GM19238 (cell line): ENCODE results near the gene SARNP.
A peak's percentile ranks its signal among the peaks of the same experiment; 100 is the strongest.

ENCODE experiments used
- DNase-seq: peaks from one replicate; pipeline ENCODE4 v3.0.0; 2011; ENCODE audit warnings: low spot score; ENCODE audit not compliant: insufficient read length

The SARNP gene

DNA sequence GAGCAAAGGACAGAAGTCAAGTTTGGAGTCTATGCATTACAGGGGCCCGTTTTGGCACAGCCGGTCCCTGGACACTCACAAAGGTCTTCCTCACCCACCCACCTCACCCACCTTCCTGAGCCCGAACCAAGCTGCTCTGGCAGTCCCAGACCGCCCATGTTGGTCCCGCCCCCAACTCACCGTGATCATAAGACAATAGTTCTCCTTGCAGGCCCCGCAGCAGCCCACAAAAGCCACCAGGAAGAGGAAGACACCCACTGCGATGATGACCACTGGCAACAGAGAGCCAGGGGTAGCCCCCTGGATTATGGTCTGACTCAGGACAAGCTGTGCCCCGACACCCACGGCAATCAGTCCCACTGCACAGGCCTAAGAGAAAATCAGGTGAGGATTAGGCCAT, 90.6 kb downstream of the SARNP start:
- DNase-seq = no peak

DNA sequence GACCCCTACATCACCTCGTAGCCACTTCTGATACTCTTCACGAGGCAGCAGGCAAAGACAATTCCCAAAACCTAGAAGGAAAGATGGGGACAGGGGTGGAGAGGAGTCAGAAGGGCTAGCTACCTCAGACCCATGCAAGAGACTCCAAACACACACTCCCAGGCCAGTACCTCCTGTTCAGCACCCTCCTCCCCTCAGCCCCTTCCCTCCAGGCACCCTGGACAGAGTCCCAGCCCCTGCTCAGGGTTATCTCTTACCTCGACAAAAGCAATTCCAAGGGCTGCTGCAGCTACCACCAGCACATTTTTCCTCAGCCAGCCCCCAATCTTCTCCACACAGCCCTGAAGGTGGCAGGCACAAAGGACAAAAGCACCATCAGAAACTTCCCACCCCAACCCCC, 92.0 kb downstream of the SARNP start:
- no peak for DNase-seq

DNA sequence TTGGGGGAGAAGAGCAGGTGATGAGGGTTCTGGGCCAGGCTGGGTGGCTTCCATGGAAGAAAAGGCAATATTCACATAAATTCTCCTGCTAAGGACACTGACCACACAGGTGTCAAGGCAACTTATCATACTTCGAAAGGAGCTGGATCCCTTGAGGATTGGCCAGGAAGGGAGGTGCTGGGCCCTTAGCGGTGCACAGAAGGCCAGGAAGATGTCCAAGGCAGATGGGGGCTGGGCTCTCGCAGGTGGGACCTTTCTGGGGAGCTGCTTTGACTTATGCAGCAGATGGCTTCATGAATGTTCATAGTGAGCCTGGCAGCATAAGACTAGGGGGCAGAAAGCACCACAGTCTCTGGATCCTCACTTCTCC, 92.6 kb downstream of the SARNP start:
- no peak for DNase-seq

DNA sequence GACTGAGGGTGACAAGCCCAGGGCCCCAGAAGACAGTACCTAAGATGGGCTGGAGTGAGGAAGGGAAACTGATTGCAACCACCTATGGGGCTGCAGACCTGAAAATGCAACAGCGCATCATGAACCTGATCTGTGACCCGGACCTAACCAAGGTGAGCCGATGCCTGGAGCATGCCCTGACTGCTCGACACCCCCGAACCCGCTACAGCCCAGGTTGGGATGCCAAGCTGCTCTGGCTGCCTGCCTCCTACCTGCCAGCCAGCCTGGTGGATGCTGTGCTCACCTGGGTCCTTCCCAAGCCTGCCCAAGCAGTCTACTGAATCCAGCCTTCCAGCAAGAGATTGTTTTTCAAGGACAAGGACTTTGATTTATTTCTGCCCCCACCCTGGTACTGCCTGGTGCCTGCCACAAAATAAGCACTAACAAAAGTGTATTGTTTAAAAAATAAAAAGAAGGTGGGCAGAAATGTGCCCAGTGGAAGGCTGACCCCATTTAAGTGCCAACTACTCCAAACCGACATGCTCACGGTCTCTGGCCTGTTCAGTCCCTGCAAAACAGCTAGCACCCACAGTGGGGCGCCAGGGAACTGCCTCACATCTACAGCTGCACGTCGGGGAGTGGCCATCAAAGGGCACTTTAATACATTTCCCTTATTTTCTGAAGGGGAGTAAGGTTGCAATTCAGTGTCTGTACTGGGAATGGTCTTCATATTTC, 93.1 kb downstream of the SARNP start:
- no peak for DNase-seq

DNA sequence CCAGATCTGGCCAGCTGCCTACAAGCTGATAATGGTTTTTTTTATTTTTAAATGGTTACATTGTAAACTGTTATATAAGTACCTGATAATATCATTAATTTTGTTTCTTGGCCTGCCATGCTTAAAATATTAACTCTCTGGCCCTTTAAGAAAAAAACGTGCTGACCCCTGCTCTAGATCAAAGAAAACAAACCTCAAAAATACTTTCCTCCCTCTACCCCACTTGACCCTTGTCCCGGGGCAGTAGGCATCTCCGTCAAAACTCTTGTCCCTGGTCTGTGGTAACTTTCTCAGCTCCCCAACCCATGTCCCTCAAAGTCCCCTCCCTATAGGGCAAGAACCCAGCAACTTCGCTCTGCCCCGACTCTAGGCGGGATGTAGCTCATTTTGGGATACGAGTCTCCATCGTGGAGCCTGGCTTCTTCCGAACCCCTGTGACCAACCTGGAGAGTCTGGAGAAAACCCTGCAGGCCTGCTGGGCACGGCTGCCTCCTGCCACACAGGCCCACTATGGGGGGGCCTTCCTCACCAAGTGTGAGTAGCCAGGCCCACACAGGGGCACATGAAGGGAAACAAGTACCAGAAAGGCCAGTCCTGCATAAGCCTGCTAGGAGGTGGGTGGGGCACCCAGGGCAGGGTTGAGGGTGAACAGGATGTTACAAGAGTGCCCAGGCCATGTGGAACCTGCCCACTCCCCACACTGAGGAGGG, 93.9 kb downstream of the SARNP start:
- no peak for DNase-seq

DNA sequence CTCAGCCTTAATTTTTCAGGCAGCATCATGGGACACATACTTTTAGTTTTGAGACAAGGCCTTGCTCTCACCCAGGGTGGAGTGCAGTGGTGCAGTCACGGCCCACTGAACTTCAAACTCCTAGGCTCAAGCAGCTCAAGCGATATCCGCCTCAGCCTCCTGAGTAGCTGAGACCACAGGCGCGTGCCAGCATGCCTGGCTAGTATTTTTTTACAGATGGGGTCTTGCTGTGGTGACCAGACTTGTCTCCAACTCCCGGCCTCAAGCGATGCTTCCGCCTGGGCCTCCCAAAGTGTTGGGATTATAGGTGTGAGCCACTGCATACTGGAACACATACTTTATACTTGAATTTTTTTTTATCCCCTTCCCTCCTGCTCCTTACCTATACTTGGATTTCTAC, 94.6 kb downstream of the SARNP start:
- DNase-seq = no peak

DNA sequence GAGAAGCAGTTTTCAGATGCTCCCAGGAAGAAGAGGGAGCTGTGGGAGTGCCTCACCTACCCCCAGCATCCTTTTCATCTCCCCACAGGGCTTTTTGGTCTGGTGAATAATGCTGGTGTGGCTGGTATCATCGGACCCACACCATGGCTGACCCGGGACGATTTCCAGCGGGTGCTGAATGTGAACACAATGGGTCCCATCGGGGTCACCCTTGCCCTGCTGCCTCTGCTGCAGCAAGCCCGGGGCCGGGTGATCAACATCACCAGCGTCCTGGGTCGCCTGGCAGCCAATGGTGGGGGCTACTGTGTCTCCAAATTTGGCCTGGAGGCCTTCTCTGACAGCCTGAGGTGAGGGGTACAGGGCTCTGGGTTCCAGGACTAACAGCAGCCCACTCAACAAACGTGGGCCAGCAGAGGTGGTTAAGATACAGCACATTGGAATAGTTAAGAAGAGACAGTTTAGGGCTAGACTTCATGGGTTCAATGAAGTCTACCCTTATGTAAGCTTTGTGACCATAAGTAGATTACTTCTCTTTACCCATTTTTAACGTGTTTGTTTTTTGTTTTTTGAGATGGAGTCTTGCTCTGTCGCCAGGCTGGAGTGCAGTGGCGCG, 95.8 kb downstream of the SARNP start:
- DNase-seq = no peak

DNA sequence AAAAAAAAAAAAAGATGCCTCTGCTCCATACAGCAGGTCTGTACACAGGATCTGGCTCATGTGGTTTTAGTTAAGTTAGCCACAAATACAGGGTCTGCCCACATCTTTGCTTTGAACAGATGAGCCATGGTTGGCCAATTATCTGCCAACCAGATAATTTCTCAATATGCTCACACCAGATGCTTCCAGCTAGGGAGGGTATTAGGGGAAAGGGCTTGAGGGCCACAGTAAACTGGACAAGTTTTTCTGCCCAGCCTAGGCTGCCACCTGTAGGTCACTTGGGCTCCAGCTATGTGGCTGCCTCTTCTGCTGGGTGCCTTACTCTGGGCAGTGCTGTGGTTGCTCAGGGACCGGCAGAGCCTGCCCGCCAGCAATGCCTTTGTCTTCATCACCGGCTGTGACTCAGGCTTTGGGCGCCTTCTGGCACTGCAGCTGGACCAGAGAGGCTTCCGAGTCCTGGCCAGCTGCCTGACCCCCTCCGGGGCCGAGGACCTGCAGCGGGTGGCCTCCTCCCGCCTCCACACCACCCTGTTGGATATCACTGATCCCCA, 96.6 kb downstream of the SARNP start:
- DNase-seq = no peak

DNA sequence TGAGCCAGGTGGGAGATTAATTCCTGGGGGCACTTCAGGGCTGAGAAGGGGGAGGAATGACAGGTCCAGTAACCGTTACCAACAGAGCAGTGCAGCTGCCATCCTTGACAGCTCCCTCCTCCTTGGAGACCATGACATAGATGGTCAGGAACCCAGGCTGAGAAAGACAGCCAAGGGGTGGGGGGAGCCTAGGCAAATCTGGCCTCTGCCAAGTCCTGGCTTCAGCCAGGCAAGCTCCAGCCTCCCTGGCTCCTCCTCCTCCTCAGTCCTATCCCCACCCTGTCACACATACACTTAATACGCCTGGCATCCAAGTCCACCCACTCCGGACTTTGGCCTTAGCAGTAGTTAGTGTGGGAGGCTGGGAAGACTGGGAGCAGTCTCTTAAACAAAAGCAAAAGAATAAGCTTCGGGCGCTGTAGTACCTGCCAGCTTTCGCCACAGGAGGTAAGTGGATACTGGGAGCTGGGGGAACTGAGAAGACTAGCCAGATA, 97.4 kb downstream of the SARNP start, which contains the start of gene RDH5:
TSS of gene RDH5 (plus strand) at position 323 of the 494 bp plus-strand sequence. CDS start 792 bp downstream, outside the sequence.
- DNase-seq = no peak

DNA sequence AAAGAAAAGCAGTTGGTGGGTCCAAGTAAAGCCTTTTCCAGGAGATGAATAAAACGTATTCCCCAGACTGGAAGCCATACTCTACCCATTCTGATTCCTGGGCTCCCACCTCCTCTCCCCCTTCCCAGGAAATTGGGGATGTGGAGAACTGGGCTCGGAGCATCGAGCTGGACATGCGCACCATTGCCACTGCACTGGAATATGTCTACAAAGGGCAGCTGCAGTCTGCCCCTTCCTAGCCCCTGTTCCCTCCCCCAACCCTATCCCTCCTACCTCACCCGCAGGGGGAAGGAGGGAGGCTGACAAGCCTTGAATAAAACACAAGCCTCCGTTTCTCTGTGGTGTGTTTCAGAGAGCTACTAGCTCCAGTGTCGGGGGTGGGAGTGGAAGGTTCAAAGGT, 98.2 kb downstream of the SARNP start:
- DNase-seq = no peak

DNA sequence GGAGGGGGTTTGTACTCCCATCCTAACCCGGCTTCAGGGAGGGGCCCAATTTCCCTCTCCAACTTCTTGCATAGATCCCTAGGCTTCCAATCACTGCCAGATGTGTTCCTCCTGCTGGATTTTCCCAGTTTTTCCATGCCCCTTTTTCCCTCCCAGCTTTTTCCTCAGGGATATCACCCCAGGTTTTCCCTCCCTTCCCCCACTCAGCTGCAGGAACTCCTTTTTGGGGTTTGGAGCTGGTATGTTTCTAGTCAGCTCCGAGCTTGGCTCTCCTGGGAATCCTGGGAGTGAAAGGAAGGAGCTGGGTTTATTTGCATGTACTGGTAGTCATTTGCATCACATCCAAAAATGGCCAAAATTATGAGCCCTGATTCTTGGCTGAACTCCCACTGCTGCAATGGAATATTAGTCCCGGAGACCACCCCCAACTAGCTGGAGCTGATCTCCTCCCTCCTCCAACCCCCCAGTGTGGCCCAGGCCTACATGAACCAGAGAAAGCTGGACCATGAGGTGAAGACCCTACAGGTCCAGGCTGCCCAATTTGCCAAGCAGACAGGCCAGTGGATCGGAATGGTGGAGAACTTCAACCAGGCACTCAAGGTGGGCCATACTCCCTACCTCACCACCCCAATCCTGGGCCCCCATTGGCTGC, 98.8 kb downstream of the SARNP start:
- no peak for DNase-seq

DNA sequence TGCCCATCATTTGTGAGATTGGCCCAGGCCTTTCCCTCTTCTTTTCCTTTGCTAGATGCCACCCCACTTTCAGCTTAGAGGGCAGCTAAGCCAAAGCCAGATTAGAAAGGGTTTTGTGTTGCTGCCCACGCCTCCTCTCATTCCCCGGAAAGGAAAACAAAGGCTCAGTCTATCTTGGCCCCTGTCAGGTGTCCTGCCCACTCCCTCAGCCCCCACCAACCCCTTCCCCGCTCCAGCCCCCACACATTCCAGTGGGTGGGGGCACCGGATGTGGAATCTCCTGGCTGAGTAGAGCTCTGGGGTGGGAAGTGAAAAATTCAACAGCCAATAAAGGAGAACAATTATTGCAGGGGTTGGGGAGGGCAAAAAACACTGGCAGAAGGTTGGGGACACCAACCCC, 99.5 kb downstream of the SARNP start:
- DNase-seq = no peak

DNA sequence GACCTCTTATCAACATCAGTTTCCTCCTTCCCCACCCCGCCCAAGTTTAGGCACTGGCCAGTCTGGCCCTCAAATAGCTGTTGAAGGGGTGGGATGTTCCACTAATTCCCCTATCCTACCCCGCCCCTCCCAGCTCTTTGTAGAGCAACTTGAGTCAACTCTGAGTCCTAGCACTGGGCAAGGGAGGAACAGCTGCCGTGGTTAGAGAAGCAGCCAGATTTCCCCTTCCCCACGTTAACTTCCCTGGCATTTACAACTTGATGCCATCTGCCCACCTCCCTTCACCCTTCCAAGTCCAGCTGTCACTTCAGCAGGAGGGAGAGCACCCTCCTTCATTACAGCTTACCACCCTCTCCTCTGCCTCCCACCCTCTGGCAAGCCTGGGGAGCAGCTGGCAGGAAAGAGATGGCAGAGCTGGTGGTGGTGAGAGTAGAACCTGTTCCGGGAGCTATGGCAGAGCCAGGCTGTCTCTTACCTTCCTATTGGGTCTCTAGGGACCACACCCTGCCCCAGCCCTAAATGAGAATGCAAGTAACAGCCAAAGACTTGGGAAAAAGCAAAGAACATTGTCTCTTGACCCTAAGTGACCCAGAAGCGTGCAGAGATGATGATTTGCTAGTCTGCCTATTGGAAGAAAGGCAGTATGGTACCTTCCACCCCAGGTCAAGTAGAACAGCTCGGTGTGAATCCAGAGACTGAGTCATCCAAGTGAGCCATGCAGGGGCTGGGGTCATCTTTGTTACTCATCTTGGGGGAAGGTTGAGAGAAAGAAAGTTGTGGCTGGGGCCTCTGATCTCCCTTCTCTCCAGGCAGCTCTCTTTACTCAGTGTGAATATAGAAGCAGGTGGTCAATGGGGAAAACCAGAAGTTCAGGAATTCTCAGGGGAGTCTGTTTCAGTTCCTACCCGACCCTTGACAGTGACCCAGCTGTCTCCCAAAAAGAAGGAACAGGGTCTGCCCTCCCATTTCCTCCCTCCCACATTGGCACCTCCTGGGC, 100.2 kb downstream of the SARNP start:
- DNase-seq = no peak

DNA sequence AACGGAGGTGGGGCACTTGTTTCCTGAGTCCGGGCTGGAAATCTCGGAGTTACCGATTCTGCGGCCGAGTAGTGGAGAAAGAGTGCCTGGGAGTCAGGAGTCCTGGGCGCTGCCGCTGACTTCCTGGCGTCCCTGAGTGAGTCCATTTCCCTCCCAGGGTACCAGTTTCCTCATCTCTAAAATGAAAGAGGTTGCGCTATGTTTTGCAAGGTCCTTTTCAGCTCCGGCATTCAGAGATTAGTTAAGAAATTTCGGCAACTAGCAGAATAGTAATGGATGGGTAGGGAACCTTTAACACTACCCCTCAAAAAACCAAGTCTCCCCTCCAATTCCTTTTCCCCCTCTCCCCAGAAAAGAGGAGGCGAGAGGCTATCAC, 101.0 kb downstream of the SARNP start:
- DNase-seq = no peak

DNA sequence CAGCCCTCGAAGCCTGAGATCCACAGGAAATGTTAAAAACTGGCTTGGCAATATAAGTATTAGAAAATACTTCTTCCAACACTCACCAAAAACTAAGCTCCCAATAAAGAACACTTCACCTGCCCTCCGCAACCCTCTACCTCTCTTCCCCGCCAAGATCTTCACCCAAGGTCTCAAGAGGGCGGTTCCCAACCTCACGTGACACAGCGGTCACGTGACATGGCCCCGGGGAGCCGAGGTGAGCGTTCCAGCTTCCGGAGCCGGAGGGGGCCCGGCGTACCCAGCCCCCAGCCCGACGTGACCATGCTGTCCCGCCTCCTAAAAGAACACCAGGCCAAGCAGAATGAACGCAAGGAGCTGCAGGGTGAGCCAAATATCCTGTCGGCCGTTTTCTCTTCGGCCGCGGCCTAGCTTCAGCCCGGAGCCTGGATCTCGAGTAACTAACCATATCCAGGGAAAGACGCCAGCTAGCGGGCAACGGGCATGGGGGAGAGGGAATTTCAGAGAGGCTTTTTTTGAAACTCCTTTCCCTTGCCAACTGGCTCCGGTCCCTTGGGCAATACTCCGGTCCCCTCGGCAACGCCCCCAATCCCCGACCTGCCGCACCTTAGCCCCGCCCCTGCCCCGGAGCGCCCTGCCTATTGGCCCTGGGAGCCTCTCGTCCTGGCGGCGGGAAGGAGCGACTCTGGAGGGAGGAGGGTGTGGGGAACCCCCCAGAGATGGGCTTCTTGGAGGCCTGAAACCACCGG, 101.5 kb downstream of the SARNP start, which contains the start of gene BLOC1S1:
TSS of gene BLOC1S1 (plus strand) at position 214 of the 749 bp plus-strand sequence. CDS start at position 220, 6 bp downstream.
- peak; percentile 97 for DNase-seq

DNA sequence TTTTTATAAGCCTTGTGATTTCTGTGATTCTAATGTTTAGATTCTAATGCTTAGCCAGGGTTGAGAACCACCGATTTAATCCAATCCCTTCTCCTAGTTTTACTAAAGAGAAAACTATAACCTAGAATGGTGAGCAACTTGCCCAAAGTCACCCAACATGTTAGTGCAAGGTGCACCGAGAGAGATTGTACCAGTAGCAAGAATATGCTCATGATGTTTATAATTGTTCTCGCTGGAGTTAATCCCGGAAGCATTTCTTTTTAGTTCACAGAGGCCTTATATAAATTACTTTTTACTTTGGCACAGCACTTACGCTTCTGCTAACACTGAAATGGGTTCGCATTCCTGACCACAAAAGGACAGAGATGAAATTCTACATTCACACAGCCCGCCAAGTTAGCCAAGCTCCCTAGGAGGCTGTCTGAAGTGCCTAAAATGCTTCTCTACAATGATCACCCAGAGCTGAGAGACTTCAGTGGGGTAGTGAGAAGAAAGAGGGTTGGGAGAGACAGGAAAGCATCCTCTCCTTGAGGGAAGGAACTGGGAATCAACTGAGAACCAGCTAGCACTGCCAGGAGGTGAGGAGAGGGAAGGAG, 102.3 kb downstream of the SARNP start:
- no peak for DNase-seq

DNA sequence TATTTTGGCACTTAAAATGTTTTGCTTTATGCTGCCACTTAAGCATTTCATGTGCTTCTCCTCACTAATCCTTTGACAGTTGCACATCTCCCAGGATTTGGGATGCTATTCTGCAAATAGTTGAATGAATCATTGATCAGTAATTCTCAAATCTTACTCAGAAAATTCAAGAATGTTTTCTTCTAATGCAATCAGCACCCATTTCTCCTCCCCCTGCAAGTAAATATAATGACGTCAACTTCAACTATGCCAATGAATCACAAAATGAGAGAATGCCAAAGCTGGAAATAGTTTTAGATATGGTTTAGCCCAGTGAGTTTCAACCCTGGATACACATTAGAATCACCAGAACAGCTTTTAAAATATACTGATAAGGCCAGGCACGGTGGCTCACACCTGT, 103.8 kb downstream of the SARNP start:
- no peak for DNase-seq

DNA sequence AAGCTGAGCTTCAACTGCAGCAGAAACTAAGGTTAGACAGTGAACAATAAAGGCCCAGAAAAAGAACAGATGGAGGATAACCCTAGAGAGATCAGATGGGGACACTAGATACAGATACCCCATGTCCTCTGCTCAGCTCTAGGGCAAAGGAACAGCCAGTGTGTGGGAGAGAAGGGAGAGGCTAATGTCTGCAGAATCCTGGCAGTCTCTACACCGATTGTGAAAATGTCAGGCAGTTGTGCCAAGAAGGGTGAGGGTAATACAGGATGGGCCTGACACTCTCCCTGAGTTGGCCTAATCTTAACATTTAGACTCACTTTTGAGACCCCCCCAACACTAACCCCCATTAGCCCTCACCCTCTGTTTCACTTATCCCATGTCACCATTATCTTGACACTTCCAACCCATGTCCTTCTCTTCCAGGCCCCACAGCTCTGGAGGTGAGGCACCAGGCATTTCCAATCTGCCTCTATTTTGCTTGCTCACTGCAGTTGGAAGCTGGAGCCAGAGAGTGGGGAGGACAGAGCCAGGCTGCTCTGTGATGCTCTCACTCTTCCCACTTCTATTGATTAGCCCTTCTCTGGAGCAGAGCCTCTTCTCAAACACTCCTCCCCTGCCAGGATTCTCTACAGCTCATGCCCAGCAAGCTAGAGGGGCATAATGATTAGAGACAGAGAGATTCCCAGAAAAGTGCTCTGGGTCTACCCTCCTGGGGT, 104.7 kb downstream of the SARNP start:
- DNase-seq = no peak
